Activated CD8-positive, alpha-beta memory T cell treated with anti-CD3 and anti-CD28 coated beads, Interleukin-2, amount 50 U/mL, for 48 hours (primary cell): Measurements from ENCODE around the gene SUSD2.
"Not testable (repeated sequence)": the region's sequence is repeated elsewhere in the genome, so short reads cannot be mapped to it uniquely, and the experiment has no call there.

ENCODE experiments used
- DNase-seq: peaks from one replicate; pipeline ENCODE4 v3.0.0-alpha.2; 2020

The SUSD2 gene

GRCh38 chr22:24189249-24190158, 8.2 kb downstream of the SUSD2 start:
- DNase-seq: peak; percentile 76

GRCh38 chr22:24190159-24190540, 8.9 kb downstream of the SUSD2 start:
- no peak for DNase-seq

GRCh38 chr22:24190596-24191208, 9.4 kb downstream of the SUSD2 start:
- no peak for DNase-seq

- DNase-seq: no peak
Measured at GRCh38 chr22:24191381-24191841, 10.1 kb downstream of the SUSD2 start.

GRCh38 chr22:24191893-24192292, 10.6 kb downstream of the SUSD2 start:
- no peak for DNase-seq

- no peak for DNase-seq
Measured at GRCh38 chr22:24198682-24199052, 17.4 kb downstream of the SUSD2 start.

GRCh38 chr22:24200619-24201212, 19.4 kb downstream of the SUSD2 start:
- no peak for DNase-seq

- DNase-seq: no peak
Measured at GRCh38 chr22:24201681-24202614, 20.7 kb downstream of the SUSD2 start.

- DNase-seq: not testable (repeated sequence)
Measured at GRCh38 chr22:24203856-24204255, 22.6 kb downstream of the SUSD2 start.

GRCh38 chr22:24205438-24206195, 24.3 kb downstream of the SUSD2 start:
- DNase-seq: no peak

- DNase-seq: not testable (repeated sequence)
Measured at GRCh38 chr22:24206460-24207263, 25.4 kb downstream of the SUSD2 start.

GRCh38 chr22:24207264-24208011, 26.2 kb downstream of the SUSD2 start:
- no peak for DNase-seq

GRCh38 chr22:24208012-24208749, 26.9 kb downstream of the SUSD2 start:
- DNase-seq: no peak

GRCh38 chr22:24209016-24209415, 27.7 kb downstream of the SUSD2 start:
- DNase-seq: no peak

- no peak for DNase-seq
Measured at GRCh38 chr22:24209687-24210086, 28.4 kb downstream of the SUSD2 start.

- DNase-seq: not testable (repeated sequence)
Measured at GRCh38 chr22:24210409-24210808, 29.1 kb downstream of the SUSD2 start.

GRCh38 chr22:24211716-24212115, 30.4 kb downstream of the SUSD2 start:
- not testable (repeated sequence) for DNase-seq

GRCh38 chr22:24213111-24213510, 31.8 kb downstream of the SUSD2 start:
- not testable (repeated sequence) for DNase-seq
